ENCODE data around the gene KLF11.

Gene KLF11

DNA sequence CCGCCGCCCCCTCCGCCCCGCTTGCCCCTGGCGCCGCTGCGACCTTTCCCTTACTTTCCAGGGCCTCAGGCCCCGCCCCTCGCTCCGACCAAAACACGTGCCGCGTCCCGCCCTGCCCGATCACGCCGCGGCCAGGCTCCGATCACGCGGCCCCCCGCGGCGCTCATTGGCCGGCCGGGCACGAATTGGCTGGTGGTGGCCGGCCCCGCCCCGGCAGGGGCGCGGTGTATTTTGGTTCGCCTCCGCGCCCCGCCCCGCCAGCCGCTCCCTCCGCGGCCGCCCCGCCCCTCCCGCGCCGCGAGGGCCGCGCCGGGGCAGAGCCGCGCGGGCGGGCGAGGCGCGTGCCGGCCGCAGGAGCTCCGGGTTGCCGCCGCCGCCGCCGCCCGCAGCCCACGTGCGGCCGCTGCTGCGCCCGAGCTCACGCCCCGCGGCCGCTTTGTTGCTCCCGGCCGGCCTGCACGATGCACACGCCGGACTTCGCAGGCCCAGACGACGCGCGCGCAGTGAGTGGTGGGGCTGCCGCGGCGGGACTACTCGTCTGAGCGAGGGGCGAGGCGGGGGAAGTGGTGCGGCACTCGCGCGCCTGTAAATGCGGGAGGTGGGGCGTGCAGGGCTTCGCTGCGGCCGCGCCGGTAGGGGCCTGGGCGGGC, at the start of gene KLF11:
Gene KLF11, plus strand, starts transcription at position 295 of the 650 bp plus-strand sequence. Its CDS starts 167 bp downstream, at position 462.
- DNase-seq = peak; percentile 93
- TF ChIP-seq, protein P1, sequence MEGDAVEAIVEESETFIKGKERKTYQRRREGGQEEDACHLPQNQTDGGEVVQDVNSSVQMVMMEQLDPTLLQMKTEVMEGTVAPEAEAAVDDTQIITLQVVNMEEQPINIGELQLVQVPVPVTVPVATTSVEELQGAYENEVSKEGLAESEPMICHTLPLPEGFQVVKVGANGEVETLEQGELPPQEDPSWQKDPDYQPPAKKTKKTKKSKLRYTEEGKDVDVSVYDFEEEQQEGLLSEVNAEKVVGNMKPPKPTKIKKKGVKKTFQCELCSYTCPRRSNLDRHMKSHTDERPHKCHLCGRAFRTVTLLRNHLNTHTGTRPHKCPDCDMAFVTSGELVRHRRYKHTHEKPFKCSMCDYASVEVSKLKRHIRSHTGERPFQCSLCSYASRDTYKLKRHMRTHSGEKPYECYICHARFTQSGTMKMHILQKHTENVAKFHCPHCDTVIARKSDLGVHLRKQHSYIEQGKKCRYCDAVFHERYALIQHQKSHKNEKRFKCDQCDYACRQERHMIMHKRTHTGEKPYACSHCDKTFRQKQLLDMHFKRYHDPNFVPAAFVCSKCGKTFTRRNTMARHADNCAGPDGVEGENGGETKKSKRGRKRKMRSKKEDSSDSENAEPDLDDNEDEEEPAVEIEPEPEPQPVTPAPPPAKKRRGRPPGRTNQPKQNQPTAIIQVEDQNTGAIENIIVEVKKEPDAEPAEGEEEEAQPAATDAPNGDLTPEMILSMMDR (IDR thresholded peaks at IDR 0.05) = no peak
- Mint-ChIP-seq H3K36me3 (ENCODE audit: low read depth) (peaks cover 23% of the 10 kb centered on the region), H3K4me1 (peaks cover 56% of the 10 kb centered on the region), H3K4me3 (peak within 1 kb of the TSS; percentile 84), H3K27ac (peak within 1 kb of the TSS; percentile 99), H3K9me3 (no peaks in the 10 kb centered on the region), H3K27me3 (ENCODE audit: low read depth, poor library complexity) (peaks cover 25% of the 10 kb centered on the region)

DNA sequence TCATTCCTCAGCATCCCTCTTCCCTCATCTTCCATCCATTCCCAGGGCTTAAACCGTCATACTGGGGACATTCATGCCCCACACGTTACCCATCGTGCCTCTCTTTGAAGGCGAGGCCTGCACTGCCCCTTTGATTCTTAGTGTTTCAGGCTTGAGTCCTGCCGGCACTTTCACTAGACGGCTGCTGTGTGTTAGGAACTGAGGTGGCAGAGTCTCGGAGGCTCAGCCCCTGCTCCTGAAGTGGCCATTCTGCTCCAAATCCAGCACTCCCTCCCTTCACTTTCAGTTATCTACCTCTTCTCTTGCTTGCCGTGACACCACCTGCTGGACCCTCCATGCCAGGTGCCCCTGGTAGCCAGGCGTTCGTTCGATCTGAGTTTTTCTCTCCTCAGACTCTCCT, 48.9 kb upstream of the KLF11 start:
- DNase-seq = no peak
- no peak overlapping the region for H3K4me3 Mint-ChIP-seq
- H3K27ac Mint-ChIP-seq = no peak overlapping the region
- H3K9me3 Mint-ChIP-seq = no peaks in the 10 kb centered on the region
- peaks cover 10% of the 10 kb centered on the region for H3K27me3 Mint-ChIP-seq (ENCODE audit: low read depth, poor library complexity)
- no peaks in the 10 kb centered on the region for H3K36me3 Mint-ChIP-seq (ENCODE audit: low read depth)
- peaks cover 8% of the 10 kb centered on the region for H3K4me1 Mint-ChIP-seq
- TF ChIP-seq, protein P1 (IDR thresholded peaks at IDR 0.05) = no peak

DNA sequence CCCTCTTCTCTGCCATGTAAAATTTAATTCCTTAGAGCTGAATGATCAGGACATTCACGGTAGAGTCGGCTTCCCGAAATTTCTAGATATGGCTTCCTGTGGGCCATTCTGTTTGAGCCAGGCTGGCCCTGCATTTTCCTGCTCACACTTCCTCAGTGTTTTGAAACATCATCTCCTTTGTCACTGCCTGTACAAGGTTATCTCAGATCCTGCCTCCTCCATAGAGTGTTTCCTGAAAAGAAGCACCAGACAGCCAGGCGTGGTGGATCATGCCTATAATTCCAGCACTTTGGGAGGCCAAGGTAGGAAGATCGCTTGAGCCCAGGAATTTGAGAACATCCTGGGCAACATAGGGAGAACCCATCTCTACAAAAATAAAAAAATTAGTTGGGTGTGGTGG, 48.3 kb upstream of the KLF11 start:
- Mint-ChIP-seq H3K4me1 (peaks cover 8% of the 10 kb centered on the region), H3K9me3 (no peaks in the 10 kb centered on the region), H3K4me3 (no peak overlapping the region), H3K36me3 (ENCODE audit: low read depth) (no peaks in the 10 kb centered on the region), H3K27me3 (ENCODE audit: low read depth, poor library complexity) (peaks cover 7% of the 10 kb centered on the region), H3K27ac (no peak overlapping the region)
- no peak for DNase-seq
- TF ChIP-seq, protein P1 (IDR thresholded peaks at IDR 0.05) = no peak

DNA sequence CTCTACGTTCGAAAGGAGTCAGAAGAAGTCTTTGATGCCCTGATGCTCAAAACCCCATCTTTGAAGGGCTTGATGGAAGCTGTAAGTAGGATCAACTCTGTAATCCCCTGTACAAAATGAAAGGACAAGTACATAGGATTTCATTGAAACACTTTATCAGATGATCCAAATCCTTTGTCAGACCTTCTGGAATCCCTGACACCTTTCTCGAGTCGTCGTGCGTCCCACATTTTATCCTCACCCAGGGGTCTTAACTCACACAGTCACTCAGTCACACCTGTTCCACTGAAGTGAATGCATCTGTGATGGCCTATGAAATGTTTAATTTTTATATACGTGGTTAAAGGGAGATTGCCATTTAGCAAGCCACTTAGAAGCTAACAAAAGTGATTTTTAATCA, 47.0 kb upstream of the KLF11 start:
- no peak for DNase-seq

DNA sequence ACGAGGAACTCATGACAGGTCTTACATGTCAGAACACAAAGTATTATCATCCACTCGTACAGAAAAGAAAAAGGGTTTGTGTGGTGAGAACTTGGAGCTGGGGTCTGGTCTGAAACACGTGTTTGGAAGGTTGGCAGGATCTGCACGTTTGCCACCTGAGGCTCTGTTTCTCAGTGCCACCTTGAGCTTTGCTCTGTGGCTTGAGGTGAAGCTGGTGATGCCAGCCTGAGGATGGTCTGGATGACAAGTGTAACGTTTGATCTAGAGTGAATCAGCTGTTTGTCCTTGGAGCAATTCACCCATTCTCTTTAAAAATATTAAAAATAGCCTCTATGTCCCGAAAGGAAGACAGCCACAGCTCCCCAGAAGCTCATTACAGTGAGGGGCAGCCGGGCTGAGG, 45.4 kb upstream of the KLF11 start:
- TF ChIP-seq, protein P1 (IDR thresholded peaks at IDR 0.05) = no peak
- peaks cover 3% of the 10 kb centered on the region for H3K4me1 Mint-ChIP-seq
- peaks cover 6% of the 10 kb centered on the region for H3K27me3 Mint-ChIP-seq (ENCODE audit: low read depth, poor library complexity)
- no peak for DNase-seq
- no peak overlapping the region for H3K27ac Mint-ChIP-seq
- no peak overlapping the region for H3K4me3 Mint-ChIP-seq
- no peaks in the 10 kb centered on the region for H3K36me3 Mint-ChIP-seq (ENCODE audit: low read depth)
- no peaks in the 10 kb centered on the region for H3K9me3 Mint-ChIP-seq

More for the DNA sequence above, 47.0 kb upstream of the KLF11 start:
- H3K36me3 Mint-ChIP-seq (ENCODE audit: low read depth) = no peaks in the 10 kb centered on the region
- H3K4me3 Mint-ChIP-seq = no peak overlapping the region
- H3K27me3 Mint-ChIP-seq (ENCODE audit: low read depth, poor library complexity) = peaks cover 6% of the 10 kb centered on the region
- no peaks in the 10 kb centered on the region for H3K4me1 Mint-ChIP-seq
- no peaks in the 10 kb centered on the region for H3K9me3 Mint-ChIP-seq
- H3K27ac Mint-ChIP-seq = no peak overlapping the region
- TF ChIP-seq, protein P1 (IDR thresholded peaks at IDR 0.05) = no peak

All from nephron progenitor cell (in vitro differentiated cells).